Osteocyte (in vitro differentiated cells): ENCODE data around the gene ZNHIT2. TPM values are rescaled to one million over a fixed set of nuclear protein-coding genes. Genes with fewer than 3 reads are reported as not detected.

Experiments used
- DNase-seq: peaks from one replicate; pipeline ENCODE4 v3.0.0; 2021; ENCODE audit warnings: mixed read lengths; ENCODE audit not compliant: unreplicated experiment; ENCODE audit errors: extremely low spot score
- H3K27ac Mint-ChIP-seq: one replicate; pipeline ENCODE4 v1.8.0; 2021; ENCODE audit warnings: mild to moderate bottlenecking, mixed read lengths; ENCODE audit not compliant: unreplicated experiment
- H3K27me3 Mint-ChIP-seq: one replicate; pipeline ENCODE4 v1.8.0; 2021; ENCODE audit warnings: mixed read lengths; ENCODE audit not compliant: unreplicated experiment
- H3K36me3 Mint-ChIP-seq: one replicate; pipeline ENCODE4 v1.8.0; 2021; ENCODE audit warnings: mixed read lengths; ENCODE audit not compliant: unreplicated experiment
- H3K4me1 Mint-ChIP-seq: one replicate; pipeline ENCODE4 v1.8.0; 2021; ENCODE audit warnings: mixed read lengths; ENCODE audit not compliant: unreplicated experiment
- H3K4me3 Mint-ChIP-seq: one replicate; pipeline ENCODE4 v1.8.0; 2021; ENCODE audit warnings: mild to moderate bottlenecking, moderate library complexity, mixed read lengths; ENCODE audit not compliant: unreplicated experiment
- H3K9me3 Mint-ChIP-seq: one replicate; pipeline ENCODE4 v1.8.0; 2021; ENCODE audit warnings: mixed read lengths; ENCODE audit not compliant: unreplicated experiment
- total RNA-seq: library from RNA; stranded (reverse); gene quantifications from 2 replicates; pipeline ENCODE4 v1.2.1, GENCODE V29; 2021
- TF ChIP-seq, protein P1 (sequence below): fragments of 200-600 bp; sonication (generic); IDR thresholded peaks from 2 replicates; pipeline ENCODE4 v1.5.0; 2021; ENCODE audit warnings: antibody characterized with exemption, mild to moderate bottlenecking, moderate library complexity

Gene ZNHIT2
- total RNA-seq, 1 donor from 2014 or later: 9.0 TPM

DNA sequence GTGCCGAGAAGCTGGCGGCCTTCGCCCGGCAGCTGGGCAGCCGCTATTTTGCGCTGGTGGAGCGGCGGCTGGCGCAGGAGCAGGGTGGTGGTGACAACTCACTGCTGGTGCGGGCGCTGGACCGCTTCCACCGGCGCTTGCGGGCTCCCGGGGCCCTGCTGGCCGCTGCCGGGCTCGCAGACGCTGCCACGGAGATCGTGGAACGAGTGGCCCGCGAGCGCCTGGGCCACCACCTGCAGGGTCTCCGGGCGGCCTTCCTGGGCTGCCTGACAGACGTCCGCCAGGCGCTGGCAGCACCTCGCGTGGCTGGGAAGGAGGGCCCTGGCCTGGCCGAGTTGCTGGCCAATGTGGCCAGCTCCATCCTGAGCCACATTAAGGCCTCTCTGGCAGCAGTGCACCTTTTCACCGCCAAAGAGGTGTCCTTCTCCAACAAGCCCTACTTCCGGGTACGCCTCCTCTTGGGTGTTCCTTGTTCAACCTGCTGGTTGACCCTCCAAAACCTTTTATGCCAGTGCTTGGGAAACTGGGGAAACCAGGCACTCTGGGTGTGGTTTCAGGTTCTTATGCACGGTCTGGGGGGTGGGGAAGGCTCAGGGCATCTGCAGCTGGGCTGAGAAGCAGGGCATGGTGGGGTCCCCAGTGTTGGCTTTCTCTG, 8.9 kb downstream of the ZNHIT2 start:
- Mint-ChIP-seq H3K9me3 (no peaks in the 10 kb centered on the region), H3K4me3 (no peak overlapping the region)

DNA sequence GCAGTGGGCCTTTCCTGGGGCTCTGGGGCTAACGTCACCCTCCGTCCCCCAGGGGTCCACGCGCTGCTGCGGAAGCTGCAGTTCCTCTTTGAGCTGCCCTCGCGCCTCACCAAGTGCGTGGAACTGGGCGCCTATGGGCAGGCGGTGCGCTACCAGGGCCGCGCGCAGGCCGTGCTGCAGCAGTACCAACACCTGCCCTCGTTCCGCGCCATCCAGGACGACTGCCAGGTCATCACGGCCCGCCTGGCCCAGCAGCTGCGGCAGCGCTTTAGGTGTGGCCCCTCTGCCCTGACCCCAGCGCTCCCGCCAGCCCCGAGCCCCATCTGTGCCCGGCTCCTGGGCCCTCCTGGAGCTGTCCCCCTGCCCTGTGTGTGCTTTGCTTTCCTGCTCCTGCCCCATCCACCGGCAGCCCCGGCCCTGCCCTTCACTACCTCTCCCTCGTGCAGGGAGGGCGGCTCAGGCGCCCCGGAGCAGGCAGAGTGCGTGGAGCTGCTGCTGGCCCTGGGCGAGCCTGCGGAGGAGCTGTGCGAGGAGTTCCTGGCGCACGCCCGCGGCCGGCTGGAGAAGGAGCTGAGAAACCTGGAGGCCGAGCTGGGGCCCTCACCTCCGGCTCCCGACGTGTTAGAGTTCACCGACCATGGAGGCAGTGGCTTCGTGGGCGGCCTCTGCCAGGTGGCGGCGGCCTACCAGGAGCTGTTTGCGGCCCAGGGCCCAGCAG, 9.6 kb downstream of the ZNHIT2 start:
- TF ChIP-seq, protein P1, sequence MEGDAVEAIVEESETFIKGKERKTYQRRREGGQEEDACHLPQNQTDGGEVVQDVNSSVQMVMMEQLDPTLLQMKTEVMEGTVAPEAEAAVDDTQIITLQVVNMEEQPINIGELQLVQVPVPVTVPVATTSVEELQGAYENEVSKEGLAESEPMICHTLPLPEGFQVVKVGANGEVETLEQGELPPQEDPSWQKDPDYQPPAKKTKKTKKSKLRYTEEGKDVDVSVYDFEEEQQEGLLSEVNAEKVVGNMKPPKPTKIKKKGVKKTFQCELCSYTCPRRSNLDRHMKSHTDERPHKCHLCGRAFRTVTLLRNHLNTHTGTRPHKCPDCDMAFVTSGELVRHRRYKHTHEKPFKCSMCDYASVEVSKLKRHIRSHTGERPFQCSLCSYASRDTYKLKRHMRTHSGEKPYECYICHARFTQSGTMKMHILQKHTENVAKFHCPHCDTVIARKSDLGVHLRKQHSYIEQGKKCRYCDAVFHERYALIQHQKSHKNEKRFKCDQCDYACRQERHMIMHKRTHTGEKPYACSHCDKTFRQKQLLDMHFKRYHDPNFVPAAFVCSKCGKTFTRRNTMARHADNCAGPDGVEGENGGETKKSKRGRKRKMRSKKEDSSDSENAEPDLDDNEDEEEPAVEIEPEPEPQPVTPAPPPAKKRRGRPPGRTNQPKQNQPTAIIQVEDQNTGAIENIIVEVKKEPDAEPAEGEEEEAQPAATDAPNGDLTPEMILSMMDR: no peak
- Mint-ChIP-seq H3K4me1 (peaks cover 11% of the 10 kb centered on the region), H3K4me3 (no peak overlapping the region), H3K27ac (no peak overlapping the region), H3K27me3 (no peaks in the 10 kb centered on the region), H3K9me3 (no peaks in the 10 kb centered on the region), H3K36me3 (peaks cover 4% of the 10 kb centered on the region)
- no peak for DNase-seq

More for the DNA sequence above, 8.9 kb downstream of the ZNHIT2 start:
- TF ChIP-seq, protein P1: no peak
- H3K27me3 Mint-ChIP-seq: no peaks in the 10 kb centered on the region
- peaks cover 17% of the 10 kb centered on the region for H3K4me1 Mint-ChIP-seq
- H3K36me3 Mint-ChIP-seq: peaks cover 4% of the 10 kb centered on the region
- no peak overlapping the region for H3K27ac Mint-ChIP-seq
- DNase-seq: no peak

DNA sequence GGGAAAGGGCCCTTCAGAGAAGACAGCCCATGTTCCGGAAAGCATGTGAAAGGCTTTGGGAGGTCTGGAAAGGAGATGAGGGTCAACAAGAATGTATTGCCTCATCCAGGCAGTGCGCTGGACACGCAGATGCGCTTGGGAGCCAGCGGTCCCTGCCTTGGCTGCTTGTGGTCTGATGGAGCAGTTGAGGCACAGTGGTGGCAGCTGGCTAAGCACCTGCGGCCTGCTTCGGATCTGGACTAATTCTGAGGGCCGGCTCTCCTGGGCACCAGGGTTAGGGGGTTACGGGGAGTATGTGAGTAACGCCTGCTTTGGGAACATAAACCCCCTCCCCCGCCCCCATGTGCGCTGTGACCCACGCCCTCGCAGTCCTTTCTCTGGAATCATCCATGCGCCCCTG, 10.4 kb downstream of the ZNHIT2 start:
- Mint-ChIP-seq H3K27me3 (no peaks in the 10 kb centered on the region), H3K4me1 (peaks cover 15% of the 10 kb centered on the region), H3K27ac (no peak overlapping the region), H3K36me3 (peaks cover 4% of the 10 kb centered on the region), H3K9me3 (no peaks in the 10 kb centered on the region), H3K4me3 (no peak overlapping the region)
- TF ChIP-seq, protein P1: no peak
- DNase-seq: no peak

GRCh38 chr11:65104628-65105027, 12.9 kb downstream of the ZNHIT2 start:
- H3K4me3 Mint-ChIP-seq: no peak overlapping the region
- H3K9me3 Mint-ChIP-seq: no peaks in the 10 kb centered on the region
- H3K27ac Mint-ChIP-seq: no peak overlapping the region
- TF ChIP-seq, protein P1: no peak
- no peaks in the 10 kb centered on the region for H3K27me3 Mint-ChIP-seq
- peaks cover 4% of the 10 kb centered on the region for H3K36me3 Mint-ChIP-seq
- H3K4me1 Mint-ChIP-seq: peaks cover 11% of the 10 kb centered on the region
- DNase-seq: no peak

GRCh38 chr11:65103476-65103875, 14.0 kb downstream of the ZNHIT2 start:
- Mint-ChIP-seq H3K27ac (no peak overlapping the region), H3K36me3 (peaks cover 4% of the 10 kb centered on the region), H3K9me3 (no peaks in the 10 kb centered on the region), H3K4me1 (peaks cover 11% of the 10 kb centered on the region), H3K27me3 (no peaks in the 10 kb centered on the region), H3K4me3 (no peak overlapping the region)
- TF ChIP-seq, protein P1: no peak
- DNase-seq: no peak
